NCI-H187 (cell line): ENCODE measurements around the gene NEK4.
"Not testable (repeated sequence)": the region's sequence is repeated elsewhere in the genome, so short reads cannot be mapped to it uniquely, and the experiment has no call there.

Source experiments
- DNase-seq, 2 experiments: peaks; one replicate each; lab custom pipeline; 2025; lab: John Stamatoyannopoulos, UW

The NEK4 gene

GRCh38 chr3:52777959-52778805, 7.4 kb upstream of the NEK4 start:
- no peak for DNase-seq

GRCh38 chr3:52777127-52777958, 6.6 kb upstream of the NEK4 start, which contains the start of gene ITIH1:
Gene ITIH1, plus strand, starts transcription at chr3:52777599. Its CDS starts 17 bp downstream, at chr3:52777616.
- DNase-seq, result no peak

- not testable (repeated sequence) for DNase-seq
Observed at GRCh38 chr3:52776486-52776885, 5.7 kb upstream of the NEK4 start.

DNA sequence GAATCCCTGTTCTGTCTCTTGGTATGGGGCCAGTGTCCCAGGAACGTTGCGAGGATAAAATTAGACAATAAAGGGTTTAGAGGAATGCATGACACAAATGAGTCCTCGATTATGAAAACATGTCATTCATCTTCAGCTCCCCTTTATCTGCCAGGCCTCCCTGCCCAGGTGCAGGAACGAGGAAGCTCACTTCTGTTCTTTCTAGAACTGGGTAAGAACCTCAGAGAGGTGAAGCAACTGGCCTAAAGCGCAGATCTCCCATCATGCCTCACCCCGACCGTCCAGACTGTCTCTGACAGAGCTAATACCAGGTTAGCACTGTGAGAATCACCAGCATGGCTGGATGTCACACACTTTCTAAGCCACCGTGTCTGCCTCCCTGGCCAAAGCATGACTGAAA, 5.1 kb upstream of the NEK4 start:
- DNase-seq, result no peak

DNA sequence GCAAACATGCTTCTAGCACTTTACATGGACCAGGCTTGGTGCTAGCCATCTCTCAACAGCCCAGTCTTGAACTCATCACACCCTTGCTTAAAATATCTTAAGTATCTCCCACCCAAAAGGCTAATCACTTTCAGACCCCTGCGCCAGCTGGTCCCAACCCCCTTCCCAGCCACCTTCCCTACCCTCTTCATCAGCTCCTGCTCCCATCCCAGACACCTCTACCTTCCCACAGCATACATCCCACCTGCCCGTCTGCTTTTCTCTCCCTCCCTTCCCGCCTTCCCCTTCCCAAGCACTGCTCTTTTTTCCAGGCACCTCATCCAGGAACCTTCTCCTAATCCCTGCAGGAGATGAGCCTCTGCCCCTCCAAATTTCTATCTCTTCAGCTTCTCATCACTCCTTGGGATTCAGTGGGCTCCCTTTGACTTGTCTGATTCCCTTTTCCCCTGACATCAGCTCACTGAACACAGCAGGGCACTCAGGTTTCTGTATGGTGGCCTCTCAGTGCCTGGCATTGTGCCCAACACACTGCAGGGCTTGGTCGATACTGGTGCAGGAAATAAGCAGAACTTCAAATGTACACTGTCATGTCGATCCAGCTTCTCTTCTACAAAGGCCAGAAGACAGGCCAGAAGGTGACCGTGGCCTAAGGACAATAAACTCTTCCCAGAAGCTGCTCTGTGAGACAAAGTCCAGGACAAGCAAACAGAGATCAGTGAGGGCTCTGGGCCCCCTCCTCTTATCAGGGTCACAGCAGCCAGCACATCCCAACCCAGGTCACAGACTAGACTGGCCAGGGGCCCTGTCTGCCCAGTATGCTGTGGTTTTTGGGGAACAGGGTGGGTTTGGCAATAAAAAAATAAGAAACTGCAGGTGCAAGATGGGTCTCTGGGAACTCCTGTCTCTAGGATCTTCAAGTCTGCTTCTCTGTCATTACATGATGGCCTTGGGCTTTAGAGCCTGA, 4.4 kb upstream of the NEK4 start:
- DNase-seq, result no peak

DNA sequence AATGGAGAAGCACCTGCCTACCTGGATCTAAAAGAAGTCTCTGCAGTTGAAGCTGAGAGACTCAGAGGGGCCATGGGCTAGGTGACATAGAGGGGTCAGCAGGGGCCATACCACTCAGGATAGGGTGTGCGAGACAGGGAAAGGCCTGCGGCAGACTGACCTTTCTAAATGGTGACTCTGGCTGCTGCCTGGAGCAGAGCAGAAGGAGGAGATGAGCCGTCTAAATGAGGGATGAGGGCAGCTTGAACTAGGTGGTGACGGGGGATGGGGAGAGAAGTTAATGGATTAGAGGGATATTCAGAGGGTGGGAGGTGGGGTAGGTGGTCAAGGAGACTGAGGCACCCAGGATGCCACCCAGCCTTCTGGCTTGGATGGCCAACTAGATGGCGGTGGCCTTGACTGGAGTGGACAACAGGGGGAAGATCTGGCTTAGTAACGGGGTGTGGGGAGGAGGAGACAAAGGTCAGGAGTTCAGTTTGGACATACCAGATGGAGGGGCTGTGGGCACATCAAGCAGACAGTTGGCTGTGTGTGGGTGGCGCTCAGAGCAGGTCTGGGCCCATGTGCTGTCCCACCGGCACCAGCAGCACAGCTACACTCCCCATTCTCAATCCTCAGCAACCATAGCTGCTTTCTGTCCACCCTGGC, 3.5 kb upstream of the NEK4 start:
- no peak for DNase-seq

DNA sequence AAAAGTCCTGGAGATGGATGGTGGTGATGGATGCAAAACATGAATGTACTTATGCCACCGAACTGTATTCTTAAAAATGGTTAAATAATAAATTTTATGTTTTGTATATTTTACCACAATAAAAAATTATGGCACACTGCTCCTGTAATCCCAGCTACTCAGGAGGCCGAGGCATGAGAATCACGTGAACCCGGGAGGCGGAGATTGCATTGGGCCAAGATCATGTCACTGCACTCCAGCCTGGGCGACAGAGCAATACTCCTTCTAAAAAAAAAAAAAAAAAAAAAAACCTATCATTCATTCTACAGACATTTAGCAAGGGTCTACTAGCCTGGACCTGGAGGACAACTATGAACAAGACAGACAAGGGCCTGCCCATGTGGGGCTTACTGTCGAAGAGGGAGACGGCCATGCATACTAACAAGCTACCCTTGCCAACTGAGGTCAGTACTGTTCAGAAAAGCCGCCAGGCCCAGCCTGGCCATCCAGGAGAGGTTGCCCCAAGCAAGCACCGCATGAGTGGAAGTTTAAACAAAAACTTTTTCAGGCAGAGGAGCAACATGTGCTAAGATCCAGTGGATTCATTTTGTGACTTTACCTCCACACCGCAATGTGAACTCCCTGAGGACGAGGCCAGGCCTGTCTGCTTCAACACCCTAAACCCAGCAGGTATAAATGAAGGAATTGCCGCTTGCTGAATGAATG, 2.8 kb upstream of the NEK4 start:
- no peak for DNase-seq

DNA sequence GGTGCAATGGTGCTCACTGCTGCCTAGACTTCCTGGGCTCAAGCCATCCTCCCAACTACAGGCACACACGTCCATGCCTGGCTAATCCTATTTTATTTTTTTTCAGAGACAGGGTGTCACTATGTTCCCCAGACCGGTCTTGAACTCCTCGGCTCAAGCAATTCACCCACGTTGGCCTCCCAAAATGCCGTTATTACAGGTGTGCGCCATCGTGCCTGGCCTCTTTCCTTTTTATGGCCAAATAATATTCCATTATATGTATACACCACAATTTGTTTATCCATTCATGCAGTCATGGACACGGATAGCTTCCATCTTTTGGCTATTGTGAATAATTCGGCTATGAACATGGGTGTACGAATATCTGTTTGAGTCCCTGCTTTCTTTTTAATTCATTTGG, 962 bp upstream of the NEK4 start:
- no peak for DNase-seq

DNA sequence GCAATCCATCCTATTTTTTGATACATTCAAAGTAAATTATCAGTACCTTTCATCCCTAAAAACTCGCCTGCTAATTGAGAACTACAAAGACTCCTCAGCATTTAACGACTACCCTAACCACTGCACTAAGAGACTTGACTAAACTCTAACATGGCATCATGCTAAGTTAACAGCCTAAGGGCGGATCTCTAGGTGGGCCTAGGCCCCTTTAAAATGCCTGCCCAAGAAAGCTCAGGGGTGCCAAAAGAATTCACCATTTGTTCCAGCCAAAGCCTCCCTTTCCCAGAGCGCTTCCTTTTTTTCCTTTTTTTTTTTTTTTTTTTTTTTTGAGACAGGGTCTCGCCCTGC, 568 bp upstream of the NEK4 start:
- DNase-seq, result no peak

DNA sequence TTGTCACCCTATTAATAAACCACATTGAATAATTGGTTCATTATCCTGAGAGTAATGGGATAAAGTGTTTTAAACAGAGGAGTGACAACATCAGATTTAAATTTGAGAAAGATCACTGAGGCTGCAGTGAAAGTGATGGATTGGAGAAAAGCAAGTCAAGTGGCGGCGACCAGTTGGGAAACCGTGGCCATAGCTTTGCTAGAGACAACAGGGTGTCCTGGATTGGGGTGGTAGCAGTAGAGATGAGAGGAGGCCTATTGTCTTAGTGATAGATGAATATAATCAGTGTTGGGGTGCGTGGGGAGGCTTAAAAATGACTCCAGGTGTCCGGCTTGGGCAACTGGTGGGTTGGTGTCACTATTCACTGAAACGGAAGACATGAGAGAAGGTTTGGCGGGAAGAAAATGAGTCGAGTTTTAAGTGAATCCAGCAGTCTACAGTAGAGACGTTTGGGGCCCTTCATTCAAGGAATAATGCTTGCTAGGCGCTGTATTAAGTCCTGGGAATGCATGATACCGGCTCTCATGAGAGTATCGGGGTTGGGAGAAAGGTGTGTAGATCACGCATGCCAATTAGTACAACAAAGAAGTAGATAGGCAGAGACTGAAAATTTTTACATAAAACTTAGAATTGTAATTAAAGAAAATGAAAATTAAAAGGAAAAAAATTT, 819 bp downstream of the NEK4 start:
- DNase-seq, result no peak

DNA sequence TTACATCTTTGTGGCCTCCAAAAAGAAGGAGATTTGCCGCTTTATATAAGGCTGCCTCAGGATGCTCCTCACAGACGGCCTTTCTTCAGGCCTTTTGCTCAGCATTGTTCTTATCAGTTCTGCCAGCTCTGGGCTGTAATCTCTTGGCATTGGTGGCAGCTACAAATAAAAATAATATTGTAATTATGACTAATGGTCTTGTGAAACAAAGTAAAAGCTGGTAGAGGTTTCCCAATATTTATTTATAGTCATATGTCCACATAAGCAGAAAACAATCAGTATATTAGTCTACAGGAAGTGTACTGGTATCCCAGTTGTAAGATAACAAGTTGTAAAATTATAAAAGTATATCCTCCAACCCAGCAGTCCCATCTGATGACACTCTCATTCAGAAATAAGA, 7.3 kb downstream of the NEK4 start:
- no peak for DNase-seq

DNA sequence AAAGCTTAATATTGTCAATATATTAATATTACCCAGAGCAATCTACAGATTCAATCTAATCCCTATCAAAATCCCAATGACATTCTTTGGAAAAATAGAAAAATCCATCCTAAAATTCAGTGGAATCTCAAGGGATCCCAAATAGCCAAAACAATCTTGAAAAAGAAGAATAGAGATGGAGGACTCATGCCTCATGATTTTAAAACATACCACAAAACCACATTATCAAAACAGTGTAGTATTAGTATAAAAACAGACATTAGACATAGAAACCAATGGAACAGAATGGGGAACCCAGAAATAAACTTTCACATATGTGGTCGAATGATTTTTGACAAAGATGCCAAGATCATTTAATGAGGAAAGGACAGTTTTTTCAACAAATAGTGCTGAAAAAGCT, 14.6 kb downstream of the NEK4 start:
- DNase-seq, result no peak

- no peak for DNase-seq
Observed at GRCh38 chr3:52754373-52754772, 16.4 kb downstream of the NEK4 start.

- no peak for DNase-seq
Observed at GRCh38 chr3:52752045-52752660, 18.6 kb downstream of the NEK4 start.

DNA sequence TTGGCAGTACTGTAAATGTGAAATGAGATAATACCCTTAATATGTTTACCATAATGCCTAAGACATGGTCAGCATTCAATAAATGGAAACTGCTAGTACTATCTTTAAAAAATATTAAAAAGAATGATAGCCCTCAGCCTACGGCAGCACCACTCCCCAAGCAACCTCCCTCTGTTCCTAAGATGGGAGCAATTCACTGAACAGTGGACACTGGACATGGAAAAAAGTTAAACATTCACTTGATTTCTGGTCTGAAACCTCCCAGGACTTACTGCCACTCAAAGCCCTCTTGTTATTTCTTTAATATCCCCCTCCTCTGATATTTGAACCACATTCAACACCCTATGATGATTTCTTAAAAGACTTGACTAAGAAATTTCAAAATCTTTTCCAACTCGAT, 27.0 kb downstream of the NEK4 start:
- DNase-seq, result no peak

DNA sequence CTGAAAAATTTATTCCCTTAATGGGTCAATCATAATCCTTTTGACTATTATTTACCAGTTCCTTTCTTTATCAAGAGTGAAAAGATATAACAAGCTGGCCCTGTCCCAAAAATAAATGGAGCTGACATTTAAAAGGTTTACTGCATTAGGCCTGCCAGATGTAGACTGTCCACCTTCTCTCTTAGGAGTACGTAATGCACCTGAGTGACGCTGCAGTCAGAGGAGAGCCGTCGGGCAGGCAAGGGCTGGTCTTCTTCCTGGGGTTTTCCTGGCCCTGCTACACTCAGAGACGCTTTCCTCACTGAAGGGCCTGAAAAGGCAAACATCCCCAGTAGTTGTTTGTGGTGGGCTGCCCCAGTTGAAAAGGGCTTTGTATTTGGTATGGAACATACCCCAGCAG, 27.6 kb downstream of the NEK4 start:
- DNase-seq, result no peak

- DNase-seq, result no peak
Observed at GRCh38 chr3:52742418-52743041, 28.2 kb downstream of the NEK4 start.

DNA sequence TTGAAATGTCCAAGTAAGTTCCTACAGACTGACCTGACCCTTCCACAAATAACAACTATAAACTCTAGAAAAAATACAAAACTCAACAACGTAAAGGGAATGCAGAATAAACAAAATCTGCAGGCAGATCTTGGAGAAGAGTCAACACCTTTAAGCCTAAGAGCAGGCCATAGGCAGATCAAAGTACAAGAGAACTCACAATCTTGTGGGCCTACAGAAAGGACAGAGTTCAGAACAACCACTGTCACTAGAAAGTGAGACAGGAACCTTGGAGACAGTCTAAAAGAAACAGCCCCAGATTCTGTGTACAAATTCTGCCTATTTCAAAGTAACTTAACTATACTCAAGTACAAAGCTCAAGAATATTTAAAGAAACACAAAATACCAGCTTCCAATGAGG, 31.0 kb downstream of the NEK4 start:
- no peak for DNase-seq

DNA sequence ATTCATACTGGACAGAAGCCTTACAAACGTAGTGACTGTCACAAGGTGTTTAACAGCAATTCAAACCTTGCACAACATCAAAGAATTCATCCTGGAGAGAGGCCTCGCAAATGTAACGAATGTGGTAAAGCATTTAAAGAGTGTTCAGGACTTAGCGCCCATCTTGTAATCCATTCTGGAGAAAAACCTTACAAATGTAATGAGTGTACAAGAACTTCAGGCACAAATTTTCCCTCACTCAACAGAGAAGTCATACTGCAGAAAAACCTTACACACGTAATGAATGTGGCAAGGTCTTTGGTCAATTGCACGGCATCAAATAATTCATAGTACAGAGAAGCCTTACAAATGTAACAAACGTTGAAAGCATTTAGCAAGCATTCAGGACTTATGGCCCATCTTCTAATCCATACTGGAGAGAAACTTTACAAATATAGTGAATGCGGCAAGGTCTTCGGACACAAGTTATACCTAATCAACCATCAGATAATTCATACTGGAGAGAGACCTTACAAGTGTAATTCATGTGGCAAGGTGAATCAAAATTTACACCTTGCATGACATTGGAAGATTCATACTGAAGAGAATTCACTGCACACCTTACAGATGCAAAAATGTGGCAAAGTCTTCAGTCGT, 37.4 kb downstream of the NEK4 start:
- no peak for DNase-seq
